Transverse colon (tissue), 4 donors: ENCODE measurements around the gene LRIG1.

Experiments used
- CTCF ChIP-seq, 5 experiments: fragments of 200-600 bp in 3 of 5; fragments of 450-650 bp in 2 of 5; sonication (generic) in 3 of 5; IDR thresholded peaks; 1 replicate in 2 of 5; 2 replicates in 3 of 5; pipeline ENCODE4 v1.5.1; 2016 to 2017; ENCODE audit warnings: antibody characterized with exemption in 5 of 5, inconsistent platforms in 3 of 5, mild to moderate bottlenecking in 2 of 5, moderate library complexity in 1 of 5
- POLR2A ChIP-seq: fragments of 450-650 bp; IDR thresholded peaks from one replicate; pipeline ENCODE4 v1.6.1; 2016; ENCODE audit warnings: antibody characterized with exemption, mild to moderate bottlenecking, moderate library complexity
- POLR2AphosphoS5 ChIP-seq, 3 donors: sonication (generic); formaldehyde crosslinking; IDR thresholded peaks; one replicate each; pipeline ENCODE4 v1.6.1; 2016; ENCODE audit warnings: antibody characterized with exemption in 3 of 3

- TF ChIP-seq POLR2A (no peak), POLR2AphosphoS5 (IDR thresholded peaks at IDR 0.05) (no peak), CTCF (IDR thresholded peaks at IDR 0.05) (no peak)
These were observed 25.3 kb downstream of the LRIG1 start for GRCh38 chr3:66475386-66476020.
